T-cell (primary cell): ENCODE data around the gene ZNF276. TPM values are rescaled to one million over a fixed set of nuclear protein-coding genes. Genes with fewer than 3 reads are reported as not detected.
"Not testable (repeated sequence)": the region's sequence is repeated elsewhere in the genome, so short reads cannot be mapped to it uniquely, and the experiment has no call there.

Experiments
- ATAC-seq, 4 experiments: fragments of 200-7000 bp in 3 of 4; fragments of 150-1000 bp in 1 of 4; cut with Tn5 transposase; replicated peaks in 1 of 4; 1 replicate in 3 of 4; 2 replicates in 1 of 4; pipeline ENCODE4 v1.10.0; 2021; ENCODE audit warnings: moderate library complexity in 3 of 4, mild to moderate bottlenecking in 2 of 4, moderate number of reproducible peaks in 1 of 4
- CTCF ChIA-PET, 2 donors: fragments of 300-600 bp; sonication (Branson Sonifier 250); formaldehyde crosslinking; loops; one replicate each; lab custom pipeline; 2022; ENCODE audit warnings: antibody characterized with exemption in 2 of 2; lab: Charles Lee
- POLR2A ChIA-PET, 2 donors: fragments of 300-600 bp; sonication (Branson Sonifier 250); formaldehyde crosslinking; loops; one replicate each; lab custom pipeline; 2022; ENCODE audit warnings: antibody characterized with exemption in 2 of 2; lab: Charles Lee
- DNase-seq, 35 experiments: peaks; one replicate each; pipeline versions ENCODE4 v3.0.0 to v3.0.0-alpha.2; 2013 to 2023
- H3K27ac ChIP-seq: one replicate; pipeline ENCODE4 v1.5.1; 2013; ENCODE audit warnings: low read length
- H3K27me3 ChIP-seq, 2 experiments: replicated peaks in 1 of 2; 1 replicate in 1 of 2; 2 replicates in 1 of 2; pipeline versions ENCODE4 v1.6.1 to v1.7.0; 2013; ENCODE audit warnings: low read length in 1 of 2, mixed read lengths in 1 of 2; ENCODE audit not compliant: control insufficient read depth in 2 of 2, insufficient read depth in 2 of 2; ENCODE audit errors: extremely low read depth in 1 of 2
- H3K36me3 ChIP-seq, 2 donors: 1 replicate in 1 of 2; 2 replicates in 1 of 2; pipeline versions ENCODE4 v1.6.1 to v1.7.0; 2013; ENCODE audit warnings: low read length in 1 of 2; ENCODE audit not compliant: control insufficient read depth in 2 of 2, insufficient read depth in 1 of 2; ENCODE audit errors: extremely low read depth in 1 of 2
- H3K4me1 ChIP-seq, 2 experiments: 1 replicate in 1 of 2; 2 replicates in 1 of 2; pipeline versions ENCODE4 v1.6.1 to v1.7.0; 2013; ENCODE audit warnings: low read length in 2 of 2, mixed read lengths in 1 of 2; ENCODE audit not compliant: insufficient read depth in 2 of 2, control insufficient read depth in 1 of 2; ENCODE audit errors: extremely low read depth in 1 of 2
- H3K4me3 ChIP-seq, 2 donors: 1 replicate in 1 of 2; 2 replicates in 1 of 2; pipeline versions ENCODE4 v1.5.1 to v1.7.0; 2013; ENCODE audit warnings: mild to moderate bottlenecking in 2 of 2, low read length in 1 of 2, moderate library complexity in 1 of 2; ENCODE audit not compliant: control insufficient read depth in 1 of 2; ENCODE audit errors: extremely low read depth in 1 of 2
- H3K9me3 ChIP-seq: 2 replicates; pipeline ENCODE4 v1.7.0; 2013
- H3K27ac Mint-ChIP-seq, 2 donors: one replicate each; pipeline ENCODE4 v1.8.0; 2020 to 2021; ENCODE audit warnings: mild to moderate bottlenecking in 2 of 2, mixed read lengths in 2 of 2
- H3K27me3 Mint-ChIP-seq, 2 donors: one replicate each; pipeline ENCODE4 v1.8.0; 2021 to 2022; ENCODE audit warnings: mixed read lengths in 2 of 2
- H3K36me3 Mint-ChIP-seq: one replicate; pipeline ENCODE4 v1.8.0; 2021; ENCODE audit warnings: mixed read lengths
- H3K4me1 Mint-ChIP-seq, 3 donors: one replicate each; pipeline ENCODE4 v1.8.0; 2020 to 2022; ENCODE audit warnings: mixed read lengths in 3 of 3, mild to moderate bottlenecking in 1 of 3
- H3K4me3 Mint-ChIP-seq, 3 donors: one replicate each; pipeline ENCODE4 v1.8.0; 2020 to 2022; ENCODE audit warnings: mild to moderate bottlenecking in 3 of 3, mixed read lengths in 3 of 3, moderate library complexity in 3 of 3
- H3K9me3 Mint-ChIP-seq, 3 donors: one replicate each; pipeline ENCODE4 v1.8.0; 2020 to 2022; ENCODE audit warnings: mixed read lengths in 3 of 3
- WGBS: methylation state at CpG from one replicate; pipeline ENCODE4 v1.1.5; 2013; ENCODE audit warnings: missing lambda C conversion rate; ENCODE audit not compliant: insufficient coverage; 5-methylcytosine and 5-hydroxymethylcytosine counted together
- total RNA-seq, 35 experiments: library from RNA in 6 of 35; stranded (reverse) in 6 of 35; fragments of 120-200 nt in 1 of 35; gene quantifications; one replicate each; pipeline versions ENCODE4 v1.2.1 to v1.2.4 and lab custom pipeline; 2013 to 2026

Gene ZNF276
- total RNA-seq, 5 donors from 2014 or later (not counting 1 experiment from before 2014, with no cell fraction given), result 131 to 203 (median 195) TPM

- Histone ChIP-seq H3K36me3 (peaks cover 21 to 39% of the 10 kb centered on the region in 2 donors), H3K27ac (no peak overlapping the region), H3K4me1 (peaks cover 7 to 25% of the 10 kb centered on the region in 2 experiments), H3K9me3 (no peaks in the 10 kb centered on the region), H3K27me3 (no peaks in the 10 kb centered on the region), H3K4me3 (no peak overlapping the region)
- H3K4me1 Mint-ChIP-seq, result peaks cover 15 to 22% (median 19%) of the 10 kb centered on the region in 3 donors
- POLR2A ChIA-PET, result no interaction called here
- no peaks in the 10 kb centered on the region for H3K27me3 Mint-ChIP-seq
- H3K36me3 Mint-ChIP-seq, result peaks cover 10% of the 10 kb centered on the region
- H3K4me3 Mint-ChIP-seq, result no peak overlapping the region
- DNase-seq, result no peak
- no peak overlapping the region for H3K27ac Mint-ChIP-seq
- CTCF ChIA-PET, result no interaction called here
- WGBS, result 100% methylated on average over 10 of the region's 16 CpGs
- ATAC-seq, result no peak
- H3K9me3 Mint-ChIP-seq, result no peaks in the 10 kb centered on the region
These were observed 30.9 kb upstream of the ZNF276 start for GRCh38 chr16:89690392-89690901.

- H3K27ac Mint-ChIP-seq, result no peak overlapping the region
- Histone ChIP-seq H3K4me3 (no peak overlapping the region), H3K27ac (no peak overlapping the region), H3K36me3 (peaks cover 21 to 44% of the 10 kb centered on the region in 2 donors), H3K27me3 (no peaks in the 10 kb centered on the region), H3K9me3 (no peaks in the 10 kb centered on the region), H3K4me1 (peaks cover 7 to 27% of the 10 kb centered on the region in 2 experiments)
- peaks cover 10% of the 10 kb centered on the region for H3K36me3 Mint-ChIP-seq
- DNase-seq (no peak), ATAC-seq (no peak)
- ChIA-PET CTCF (no interaction called here), POLR2A (no interaction called here)
- H3K9me3 Mint-ChIP-seq, result no peaks in the 10 kb centered on the region
- no peak overlapping the region for H3K4me3 Mint-ChIP-seq
- peaks cover 13 to 27% (median 19%) of the 10 kb centered on the region in 3 donors for H3K4me1 Mint-ChIP-seq
- 96% methylated on average over 9 of the region's 21 CpGs for WGBS
- no peaks in the 10 kb centered on the region for H3K27me3 Mint-ChIP-seq
These were observed 29.9 kb upstream of the ZNF276 start for GRCh38 chr16:89691231-89691985.

- ATAC-seq (no peak), DNase-seq (no peak)
- H3K4me3 ChIP-seq, result no peak overlapping the region
- H3K27ac ChIP-seq, result no peak overlapping the region
- H3K4me1 ChIP-seq, result peaks cover 7 to 31% of the 10 kb centered on the region in 2 experiments
- H3K36me3 ChIP-seq, result peaks cover 21 to 44% of the 10 kb centered on the region in 2 donors
- Mint-ChIP-seq H3K4me3 (no peak overlapping the region), H3K27me3 (no peaks in the 10 kb centered on the region), H3K27ac (no peak overlapping the region), H3K4me1 (peaks cover 11 to 28% (median 21%) of the 10 kb centered on the region in 3 donors), H3K9me3 (no peaks in the 10 kb centered on the region), H3K36me3 (peaks cover 10% of the 10 kb centered on the region)
- 92% methylated on average over 12 of the region's 13 CpGs for WGBS
- H3K9me3 ChIP-seq, result no peaks in the 10 kb centered on the region
- no peaks in the 10 kb centered on the region for H3K27me3 ChIP-seq
- ChIA-PET CTCF (no interaction called here), POLR2A (no interaction called here)
These were observed 29.3 kb upstream of the ZNF276 start for GRCh38 chr16:89691986-89692569.

- Mint-ChIP-seq H3K27me3 (no peaks in the 10 kb centered on the region), H3K27ac (no peak overlapping the region), H3K4me3 (peak overlapping the region in 1 of 3 donors; percentile 13), H3K36me3 (peaks cover 10% of the 10 kb centered on the region), H3K4me1 (peaks cover 4 to 20% (median 11%) of the 10 kb centered on the region in 3 donors), H3K9me3 (no peaks in the 10 kb centered on the region)
- 95% methylated on average over 11 of the region's 11 CpGs for WGBS
- ATAC-seq (no peak), DNase-seq (no peak)
- H3K4me1 ChIP-seq, result peaks cover 0 to 25% of the 10 kb centered on the region in 2 experiments
- H3K27ac ChIP-seq, result no peak overlapping the region
- H3K9me3 ChIP-seq, result no peaks in the 10 kb centered on the region
- H3K36me3 ChIP-seq, result peaks cover 21 to 50% of the 10 kb centered on the region in 2 donors
- H3K27me3 ChIP-seq, result no peaks in the 10 kb centered on the region
- POLR2A ChIA-PET, result no interaction called here
- no peak overlapping the region for H3K4me3 ChIP-seq
- CTCF ChIA-PET, result no interaction called here
These were observed 28.0 kb upstream of the ZNF276 start for GRCh38 chr16:89693289-89693731.

- H3K27me3 ChIP-seq, result no peaks in the 10 kb centered on the region
- WGBS, result 90% methylated on average over 28 of the region's 32 CpGs
- ChIA-PET CTCF (no interaction called here), POLR2A (no interaction called here)
- Mint-ChIP-seq H3K27me3 (no peaks in the 10 kb centered on the region), H3K4me1 (peaks cover 4 to 21% (median 11%) of the 10 kb centered on the region in 3 donors), H3K9me3 (no peaks in the 10 kb centered on the region), H3K4me3 (no peak overlapping the region), H3K27ac (no peak overlapping the region), H3K36me3 (peaks cover 10% of the 10 kb centered on the region)
- H3K36me3 ChIP-seq, result peaks cover 21 to 50% of the 10 kb centered on the region in 2 donors
- no peak overlapping the region for H3K27ac ChIP-seq
- no peaks in the 10 kb centered on the region for H3K9me3 ChIP-seq
- peaks cover 0 to 25% of the 10 kb centered on the region in 2 experiments for H3K4me1 ChIP-seq
- ATAC-seq, result no peak
- no peak overlapping the region for H3K4me3 ChIP-seq
- DNase-seq, result no peak
These were observed 27.2 kb upstream of the ZNF276 start for GRCh38 chr16:89693931-89694783.

- Histone ChIP-seq H3K4me1 (peaks cover 0 to 27% of the 10 kb centered on the region in 2 experiments), H3K36me3 (peaks cover 21 to 50% of the 10 kb centered on the region in 2 donors)
- H3K4me3 Mint-ChIP-seq, H3K36me3 Mint-ChIP-seq, H3K27ac Mint-ChIP-seq, CTCF ChIA-PET, POLR2A ChIA-PET, H3K9me3 Mint-ChIP-seq, H3K27ac ChIP-seq, H3K4me3 ChIP-seq, H3K27me3 ChIP-seq, ATAC-seq, DNase-seq, H3K9me3 ChIP-seq, H3K27me3 Mint-ChIP-seq: not testable (repeated sequence)
- 85% methylated on average over 16 of the region's 23 CpGs for WGBS
- H3K4me1 Mint-ChIP-seq, result peaks cover 5 to 24% (median 11%) of the 10 kb centered on the region in 3 donors
These were observed 26.6 kb upstream of the ZNF276 start for GRCh38 chr16:89694784-89695085.
